ENCODE data around the gene CLSTN3. TPM values are rescaled to one million over a fixed set of nuclear protein-coding genes. Genes with fewer than 3 reads are reported as not detected.

The CLSTN3 gene
- total RNA-seq, 1 experiment from 2014 or later = 24.7 TPM

- no peak for TF ChIP-seq ZNF671 (CRISPR knock-in tag; IDR thresholded peaks at IDR 0.05)
- no peak for TF ChIP-seq ZNF532 (CRISPR knock-in tag; IDR thresholded peaks at IDR 0.05; ENCODE audit: borderline replicate concordance)
Measured at GRCh38 chr12:7193674-7194073, 63.5 kb downstream of the CLSTN3 start (continued).

GRCh38 chr12:7197841-7198240 lies 67.7 kb downstream of the CLSTN3 start:
- peaks cover 71% of the 10 kb centered on the region for H3K36me3 Mint-ChIP-seq
- DNase-seq (ENCODE audit: low spot score) (no peak), ATAC-seq (no peak)
- no peak overlapping the region for H3K4me3 Mint-ChIP-seq
- ChIA-PET CTCF (no interaction called here), POLR2A (no interaction called here)
- H3K9me3 Mint-ChIP-seq = peaks cover 19% of the 10 kb centered on the region
- no peaks in the 10 kb centered on the region for H3K27me3 Mint-ChIP-seq (ENCODE audit: low read depth)
- H3K4me1 Mint-ChIP-seq = no peaks in the 10 kb centered on the region
- TF ChIP-seq ZNF232 (CRISPR knock-in tag; IDR thresholded peaks at IDR 0.05) (no peak), FOXP1 (CRISPR knock-in tag; IDR thresholded peaks at IDR 0.05; ENCODE audit: borderline replicate concordance) (no peak), TEAD4 (CRISPR knock-in tag; IDR thresholded peaks at IDR 0.05) (no peak), ZNF281 (CRISPR knock-in tag; IDR thresholded peaks at IDR 0.05) (no peak), GTF2I (CRISPR knock-in tag; conservative IDR thresholded peaks at IDR 0.05) (no peak), NR2C2 (CRISPR knock-in tag; IDR thresholded peaks at IDR 0.05) (no peak), ZBTB21 (CRISPR knock-in tag; IDR thresholded peaks at IDR 0.05; ENCODE audit: borderline replicate concordance) (no peak)
- TF ChIP-seq, protein P1, sequence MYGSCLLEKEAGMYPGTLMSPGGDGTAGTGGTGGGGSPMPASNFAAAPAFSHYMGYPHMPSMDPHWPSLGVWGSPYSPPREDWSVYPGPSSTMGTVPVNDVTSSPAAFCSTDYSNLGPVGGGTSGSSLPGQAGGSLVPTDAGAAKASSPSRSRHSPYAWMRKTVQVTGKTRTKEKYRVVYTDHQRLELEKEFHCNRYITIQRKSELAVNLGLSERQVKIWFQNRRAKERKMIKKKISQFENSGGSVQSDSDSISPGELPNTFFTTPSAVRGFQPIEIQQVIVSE (CRISPR knock-in tag; IDR thresholded peaks at IDR 0.05; ENCODE audit: borderline replicate concordance) = no peak
- TF ChIP-seq, protein P2, sequence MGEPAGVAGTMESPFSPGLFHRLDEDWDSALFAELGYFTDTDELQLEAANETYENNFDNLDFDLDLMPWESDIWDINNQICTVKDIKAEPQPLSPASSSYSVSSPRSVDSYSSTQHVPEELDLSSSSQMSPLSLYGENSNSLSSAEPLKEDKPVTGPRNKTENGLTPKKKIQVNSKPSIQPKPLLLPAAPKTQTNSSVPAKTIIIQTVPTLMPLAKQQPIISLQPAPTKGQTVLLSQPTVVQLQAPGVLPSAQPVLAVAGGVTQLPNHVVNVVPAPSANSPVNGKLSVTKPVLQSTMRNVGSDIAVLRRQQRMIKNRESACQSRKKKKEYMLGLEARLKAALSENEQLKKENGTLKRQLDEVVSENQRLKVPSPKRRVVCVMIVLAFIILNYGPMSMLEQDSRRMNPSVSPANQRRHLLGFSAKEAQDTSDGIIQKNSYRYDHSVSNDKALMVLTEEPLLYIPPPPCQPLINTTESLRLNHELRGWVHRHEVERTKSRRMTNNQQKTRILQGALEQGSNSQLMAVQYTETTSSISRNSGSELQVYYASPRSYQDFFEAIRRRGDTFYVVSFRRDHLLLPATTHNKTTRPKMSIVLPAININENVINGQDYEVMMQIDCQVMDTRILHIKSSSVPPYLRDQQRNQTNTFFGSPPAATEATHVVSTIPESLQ (CRISPR knock-in tag; IDR thresholded peaks at IDR 0.05) = no peak
- TF ChIP-seq, protein P3, sequence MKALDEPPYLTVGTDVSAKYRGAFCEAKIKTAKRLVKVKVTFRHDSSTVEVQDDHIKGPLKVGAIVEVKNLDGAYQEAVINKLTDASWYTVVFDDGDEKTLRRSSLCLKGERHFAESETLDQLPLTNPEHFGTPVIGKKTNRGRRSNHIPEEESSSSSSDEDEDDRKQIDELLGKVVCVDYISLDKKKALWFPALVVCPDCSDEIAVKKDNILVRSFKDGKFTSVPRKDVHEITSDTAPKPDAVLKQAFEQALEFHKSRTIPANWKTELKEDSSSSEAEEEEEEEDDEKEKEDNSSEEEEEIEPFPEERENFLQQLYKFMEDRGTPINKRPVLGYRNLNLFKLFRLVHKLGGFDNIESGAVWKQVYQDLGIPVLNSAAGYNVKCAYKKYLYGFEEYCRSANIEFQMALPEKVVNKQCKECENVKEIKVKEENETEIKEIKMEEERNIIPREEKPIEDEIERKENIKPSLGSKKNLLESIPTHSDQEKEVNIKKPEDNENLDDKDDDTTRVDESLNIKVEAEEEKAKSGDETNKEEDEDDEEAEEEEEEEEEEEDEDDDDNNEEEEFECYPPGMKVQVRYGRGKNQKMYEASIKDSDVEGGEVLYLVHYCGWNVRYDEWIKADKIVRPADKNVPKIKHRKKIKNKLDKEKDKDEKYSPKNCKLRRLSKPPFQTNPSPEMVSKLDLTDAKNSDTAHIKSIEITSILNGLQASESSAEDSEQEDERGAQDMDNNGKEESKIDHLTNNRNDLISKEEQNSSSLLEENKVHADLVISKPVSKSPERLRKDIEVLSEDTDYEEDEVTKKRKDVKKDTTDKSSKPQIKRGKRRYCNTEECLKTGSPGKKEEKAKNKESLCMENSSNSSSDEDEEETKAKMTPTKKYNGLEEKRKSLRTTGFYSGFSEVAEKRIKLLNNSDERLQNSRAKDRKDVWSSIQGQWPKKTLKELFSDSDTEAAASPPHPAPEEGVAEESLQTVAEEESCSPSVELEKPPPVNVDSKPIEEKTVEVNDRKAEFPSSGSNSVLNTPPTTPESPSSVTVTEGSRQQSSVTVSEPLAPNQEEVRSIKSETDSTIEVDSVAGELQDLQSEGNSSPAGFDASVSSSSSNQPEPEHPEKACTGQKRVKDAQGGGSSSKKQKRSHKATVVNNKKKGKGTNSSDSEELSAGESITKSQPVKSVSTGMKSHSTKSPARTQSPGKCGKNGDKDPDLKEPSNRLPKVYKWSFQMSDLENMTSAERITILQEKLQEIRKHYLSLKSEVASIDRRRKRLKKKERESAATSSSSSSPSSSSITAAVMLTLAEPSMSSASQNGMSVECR (CRISPR knock-in tag; IDR thresholded peaks at IDR 0.05; ENCODE audit: borderline replicate concordance) = no peak
- TF ChIP-seq, protein P4, sequence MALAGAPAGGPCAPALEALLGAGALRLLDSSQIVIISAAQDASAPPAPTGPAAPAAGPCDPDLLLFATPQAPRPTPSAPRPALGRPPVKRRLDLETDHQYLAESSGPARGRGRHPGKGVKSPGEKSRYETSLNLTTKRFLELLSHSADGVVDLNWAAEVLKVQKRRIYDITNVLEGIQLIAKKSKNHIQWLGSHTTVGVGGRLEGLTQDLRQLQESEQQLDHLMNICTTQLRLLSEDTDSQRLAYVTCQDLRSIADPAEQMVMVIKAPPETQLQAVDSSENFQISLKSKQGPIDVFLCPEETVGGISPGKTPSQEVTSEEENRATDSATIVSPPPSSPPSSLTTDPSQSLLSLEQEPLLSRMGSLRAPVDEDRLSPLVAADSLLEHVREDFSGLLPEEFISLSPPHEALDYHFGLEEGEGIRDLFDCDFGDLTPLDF (CRISPR knock-in tag; IDR thresholded peaks at IDR 0.05) = no peak
- TF ChIP-seq, protein P5, sequence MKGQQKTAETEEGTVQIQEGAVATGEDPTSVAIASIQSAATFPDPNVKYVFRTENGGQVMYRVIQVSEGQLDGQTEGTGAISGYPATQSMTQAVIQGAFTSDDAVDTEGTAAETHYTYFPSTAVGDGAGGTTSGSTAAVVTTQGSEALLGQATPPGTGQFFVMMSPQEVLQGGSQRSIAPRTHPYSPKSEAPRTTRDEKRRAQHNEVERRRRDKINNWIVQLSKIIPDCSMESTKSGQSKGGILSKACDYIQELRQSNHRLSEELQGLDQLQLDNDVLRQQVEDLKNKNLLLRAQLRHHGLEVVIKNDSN (CRISPR knock-in tag; IDR thresholded peaks at IDR 0.05) = no peak
- H3K27ac Mint-ChIP-seq = no peak overlapping the region
